ENCODE results near the gene DCAF4. TPM values are rescaled to one million over a fixed set of nuclear protein-coding genes. Genes with fewer than 3 reads are reported as not detected.

The DCAF4 gene
- total RNA-seq, 1 experiment from 2014 or later = 39.4 TPM

DNA sequence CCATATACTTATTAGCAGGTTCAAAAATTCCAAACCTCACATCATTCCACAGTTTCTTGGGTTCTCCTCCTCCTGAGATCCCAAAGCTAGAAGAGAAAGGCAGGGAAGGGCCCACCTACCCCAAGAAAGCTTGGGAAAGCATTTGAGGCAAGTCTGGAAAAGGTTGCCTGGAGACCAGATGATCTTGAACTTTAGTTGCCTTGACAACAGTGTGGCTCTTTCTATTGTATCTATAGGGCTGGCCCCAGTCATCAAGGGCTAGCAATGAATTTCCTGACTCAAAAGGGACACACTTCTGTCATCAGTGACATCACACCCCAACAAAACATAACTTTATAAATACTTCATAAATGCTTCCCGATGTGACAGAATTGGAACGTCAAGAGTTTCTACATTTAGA is 60.6 kb downstream of the DCAF4 start:
- H3K4me3 Mint-ChIP-seq (ENCODE audit: unreplicated experiment) = no peak overlapping the region
- H3K27me3 Mint-ChIP-seq (ENCODE audit: insufficient read depth, unreplicated experiment) = no peaks in the 10 kb centered on the region
- intact Hi-C loops (cut with micrococcal nuclease) = no loop called here
- BruUV-seq (replicated peaks) = no TSS peak
- ChIA-PET CTCF (interaction anchor here (0.6 kb wide), 1 partner anchor 51 kb away, joined by 3 read pairs; no protein-coding TSS in a partner anchor), POLR2A (no interaction called here)
- H3K36me3 Mint-ChIP-seq (ENCODE audit: insufficient read depth, unreplicated experiment) = peaks cover 63% of the 10 kb centered on the region
- H3K27ac Mint-ChIP-seq (ENCODE audit: low read depth, unreplicated experiment) = no peak overlapping the region
- H3K4me1 Mint-ChIP-seq (ENCODE audit: insufficient read depth, unreplicated experiment) = no peaks in the 10 kb centered on the region
- no peak for DNase-seq (ENCODE audit: unreplicated experiment)
- TF ChIP-seq, protein P1, sequence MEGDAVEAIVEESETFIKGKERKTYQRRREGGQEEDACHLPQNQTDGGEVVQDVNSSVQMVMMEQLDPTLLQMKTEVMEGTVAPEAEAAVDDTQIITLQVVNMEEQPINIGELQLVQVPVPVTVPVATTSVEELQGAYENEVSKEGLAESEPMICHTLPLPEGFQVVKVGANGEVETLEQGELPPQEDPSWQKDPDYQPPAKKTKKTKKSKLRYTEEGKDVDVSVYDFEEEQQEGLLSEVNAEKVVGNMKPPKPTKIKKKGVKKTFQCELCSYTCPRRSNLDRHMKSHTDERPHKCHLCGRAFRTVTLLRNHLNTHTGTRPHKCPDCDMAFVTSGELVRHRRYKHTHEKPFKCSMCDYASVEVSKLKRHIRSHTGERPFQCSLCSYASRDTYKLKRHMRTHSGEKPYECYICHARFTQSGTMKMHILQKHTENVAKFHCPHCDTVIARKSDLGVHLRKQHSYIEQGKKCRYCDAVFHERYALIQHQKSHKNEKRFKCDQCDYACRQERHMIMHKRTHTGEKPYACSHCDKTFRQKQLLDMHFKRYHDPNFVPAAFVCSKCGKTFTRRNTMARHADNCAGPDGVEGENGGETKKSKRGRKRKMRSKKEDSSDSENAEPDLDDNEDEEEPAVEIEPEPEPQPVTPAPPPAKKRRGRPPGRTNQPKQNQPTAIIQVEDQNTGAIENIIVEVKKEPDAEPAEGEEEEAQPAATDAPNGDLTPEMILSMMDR (IDR thresholded peaks at IDR 0.05; ENCODE audit: unreplicated experiment) = no peak
- no peaks in the 10 kb centered on the region for H3K9me3 Mint-ChIP-seq (ENCODE audit: unreplicated experiment)

DNA sequence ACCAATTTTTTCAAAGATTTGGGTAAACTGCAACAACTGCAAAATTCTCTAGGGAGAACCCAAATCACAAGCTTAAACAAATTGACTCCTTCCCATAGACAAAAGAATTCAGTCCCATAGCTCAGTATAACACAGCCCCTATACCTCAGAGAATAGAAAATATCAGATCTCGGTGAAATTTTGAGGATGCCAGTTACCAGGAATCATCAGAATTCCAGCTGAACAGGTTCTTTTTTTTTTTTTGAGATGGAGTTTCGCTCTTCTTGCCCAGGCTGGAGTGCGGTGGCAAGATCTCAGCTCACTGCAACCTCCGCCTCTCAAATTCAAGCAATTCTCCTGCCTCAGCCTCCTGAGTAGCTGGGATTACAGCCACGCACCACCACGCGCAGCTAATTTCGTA is 63.9 kb downstream of the DCAF4 start:
- H3K4me1 Mint-ChIP-seq (ENCODE audit: insufficient read depth, unreplicated experiment) = no peaks in the 10 kb centered on the region
- H3K9me3 Mint-ChIP-seq (ENCODE audit: unreplicated experiment) = no peaks in the 10 kb centered on the region
- BruUV-seq (replicated peaks) = no TSS peak
- intact Hi-C loops (cut with micrococcal nuclease) = no loop called here
- no peak for DNase-seq (ENCODE audit: unreplicated experiment)
- H3K36me3 Mint-ChIP-seq (ENCODE audit: insufficient read depth, unreplicated experiment) = peaks cover 72% of the 10 kb centered on the region
- H3K27me3 Mint-ChIP-seq (ENCODE audit: insufficient read depth, unreplicated experiment) = no peaks in the 10 kb centered on the region
- POLR2A ChIA-PET = no interaction called here
- CTCF ChIA-PET = interaction anchor here (0.6 kb wide), 1 partner anchor 63 kb away, joined by 5 read pairs; no protein-coding TSS in a partner anchor
- no peak overlapping the region for H3K4me3 Mint-ChIP-seq (ENCODE audit: unreplicated experiment)
- no peak overlapping the region for H3K27ac Mint-ChIP-seq (ENCODE audit: low read depth, unreplicated experiment)
- TF ChIP-seq, protein P1 (IDR thresholded peaks at IDR 0.05; ENCODE audit: unreplicated experiment) = no peak

DNA sequence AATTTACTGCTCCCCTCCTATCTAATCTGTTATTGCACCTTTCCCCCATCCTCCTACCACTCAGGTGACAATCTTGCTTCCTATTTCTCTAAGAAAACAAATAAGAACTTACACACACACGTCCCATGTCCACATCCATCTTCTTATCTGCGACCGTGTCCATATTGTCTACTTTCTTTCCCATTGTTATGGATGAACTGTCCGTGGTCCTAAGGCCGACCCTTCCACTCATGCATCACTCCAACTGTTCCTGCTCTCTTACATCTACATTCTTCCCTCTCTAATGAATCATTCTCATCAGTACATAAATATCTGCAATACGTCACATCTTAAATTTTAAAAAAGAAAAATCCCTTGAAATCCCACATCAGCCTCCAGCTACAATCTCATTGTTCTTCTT is 70.7 kb downstream of the DCAF4 start:
- no peak for DNase-seq (ENCODE audit: unreplicated experiment)
- TF ChIP-seq, protein P1 (IDR thresholded peaks at IDR 0.05; ENCODE audit: unreplicated experiment) = no peak
- H3K4me3 Mint-ChIP-seq (ENCODE audit: unreplicated experiment) = no peak overlapping the region
- ChIA-PET POLR2A (interaction anchor here (0.6 kb wide), 1 partner anchor 12 kb away, joined by 4 read pairs; no protein-coding TSS in a partner anchor), CTCF (interaction anchor here (1.1 kb wide), 1 partner anchor 77 kb away, joined by 3 read pairs; no protein-coding TSS in a partner anchor)
- peaks cover 64% of the 10 kb centered on the region for H3K36me3 Mint-ChIP-seq (ENCODE audit: insufficient read depth, unreplicated experiment)
- intact Hi-C loops (cut with micrococcal nuclease) = no loop called here
- no peak overlapping the region for H3K27ac Mint-ChIP-seq (ENCODE audit: low read depth, unreplicated experiment)
- H3K9me3 Mint-ChIP-seq (ENCODE audit: unreplicated experiment) = no peaks in the 10 kb centered on the region
- H3K27me3 Mint-ChIP-seq (ENCODE audit: insufficient read depth, unreplicated experiment) = no peaks in the 10 kb centered on the region
- H3K4me1 Mint-ChIP-seq (ENCODE audit: insufficient read depth, unreplicated experiment) = peaks cover 2% of the 10 kb centered on the region
- no TSS peak for BruUV-seq (replicated peaks)

DNA sequence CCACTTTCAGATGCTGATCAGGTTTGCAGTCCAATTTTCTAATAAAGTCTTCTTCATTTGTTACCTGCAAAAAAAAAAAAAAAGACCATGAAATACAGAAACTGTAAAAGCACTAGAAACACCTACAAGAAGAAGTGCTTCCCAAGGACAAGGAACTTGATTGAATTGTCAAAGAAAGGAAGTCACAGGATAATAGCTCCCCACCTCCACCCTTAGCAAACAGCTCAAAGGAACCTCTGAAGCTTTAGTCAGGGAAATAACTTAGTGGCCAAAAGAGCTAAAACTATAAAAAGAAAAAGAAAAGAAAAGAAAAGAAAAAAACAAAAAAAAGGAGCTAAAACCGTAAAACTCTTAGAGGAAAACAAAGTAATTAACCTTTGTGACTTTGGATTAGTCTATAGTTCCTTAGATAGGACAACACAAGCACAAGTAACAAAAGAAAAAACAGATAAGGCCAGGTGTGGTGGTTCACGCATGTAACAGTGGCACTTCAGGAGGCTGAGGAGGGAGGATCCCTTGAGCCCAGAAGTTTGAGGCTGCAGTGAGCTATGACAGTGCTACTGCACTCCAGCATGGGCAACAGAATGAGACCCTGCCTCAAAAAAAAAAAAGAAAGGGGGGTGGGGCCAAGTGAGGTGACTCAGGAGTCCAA is 72.1 kb downstream of the DCAF4 start:
- Mint-ChIP-seq H3K27ac (ENCODE audit: low read depth, unreplicated experiment) (no peak overlapping the region), H3K9me3 (ENCODE audit: unreplicated experiment) (no peaks in the 10 kb centered on the region), H3K4me3 (ENCODE audit: unreplicated experiment) (no peak overlapping the region), H3K4me1 (ENCODE audit: insufficient read depth, unreplicated experiment) (peaks cover 8% of the 10 kb centered on the region), H3K36me3 (ENCODE audit: insufficient read depth, unreplicated experiment) (peaks cover 58% of the 10 kb centered on the region), H3K27me3 (ENCODE audit: insufficient read depth, unreplicated experiment) (no peaks in the 10 kb centered on the region)
- no peak for DNase-seq (ENCODE audit: unreplicated experiment)
- intact Hi-C loops (cut with micrococcal nuclease) = no loop called here
- no TSS peak for BruUV-seq (replicated peaks)
- POLR2A ChIA-PET = no interaction called here
- CTCF ChIA-PET = interaction anchor here (0.6 to 1.2 kb wide), 2 partner anchors 32 to 49 kb away, joined by 3 to 4 read pairs; no protein-coding TSS in a partner anchor
- TF ChIP-seq, protein P1 (IDR thresholded peaks at IDR 0.05; ENCODE audit: unreplicated experiment) = no peak

All from MCF 10A (cell line).